ENCODE results near the gene MCM3AP. TPM values are rescaled to one million over a fixed set of nuclear protein-coding genes. Genes with fewer than 3 reads are reported as not detected.
A peak's percentile ranks its signal among the peaks of the same experiment; 100 is the strongest.

Gene MCM3AP
- total RNA-seq, 1 experiment from 2014 or later = 140 TPM

- ChIA-PET CTCF (no interaction called here), POLR2A (ENCODE audit: unreplicated experiment) (no interaction called here)
- no peaks in the 10 kb centered on the region for H3K36me3 ChIP-seq (ENCODE audit: low read depth, low read length)
- H4K20me1 ChIP-seq (ENCODE audit: low read length) = peaks cover 16% of the 10 kb centered on the region
- no peaks in the 10 kb centered on the region for H3K27me3 ChIP-seq (ENCODE audit: low read length)
- ATAC-seq = peak; percentile 25; the same call in 1 of the 2 replicates
- H3K9me3 ChIP-seq (ENCODE audit: low read length) = no peaks in the 10 kb centered on the region
- H3K4me1 ChIP-seq (ENCODE audit: insufficient read depth, low read length) = peaks cover 17% of the 10 kb centered on the region
- no peak overlapping the region for H3K4me2 ChIP-seq (ENCODE audit: low read length)
- DNase-seq = no peak
- BruUV-seq (replicated peaks) = no TSS peak
- intact Hi-C loops (cut with micrococcal nuclease) = no loop called here
- no peak overlapping the region for H2AFZ ChIP-seq (ENCODE audit: low read length)
- no peak overlapping the region for H3K9ac ChIP-seq (ENCODE audit: low read length)
- H3F3A ChIP-seq (ENCODE audit: low read length, unreplicated experiment) = no peaks in the 10 kb centered on the region
- TF ChIP-seq EZH2 (IDR thresholded peaks at IDR 0.05; ENCODE audit: low read length, unreplicated experiment) = no peak
- TF ChIP-seq CTCF (conservative IDR thresholded peaks at IDR 0.05; ENCODE audit: low read depth, low read length) = no peak
- TF ChIP-seq EZH2phosphoT487 (IDR thresholded peaks at IDR 0.05; ENCODE audit: borderline replicate concordance, low read length) = no peak
- no peak overlapping the region for H3K4me3 ChIP-seq (ENCODE audit: low read length)
- peaks cover 29% of the 10 kb centered on the region for H3K79me2 ChIP-seq (ENCODE audit: low read length)
- no peak overlapping the region for H3K27ac ChIP-seq (ENCODE audit: low read length)
- H3K9me2 ChIP-seq (replicated peaks; ENCODE audit: low read length) = no peaks in the 10 kb centered on the region
Observed at GRCh38 chr21:46317710-46318463, 32.5 kb upstream of the MCM3AP start.

DNA sequence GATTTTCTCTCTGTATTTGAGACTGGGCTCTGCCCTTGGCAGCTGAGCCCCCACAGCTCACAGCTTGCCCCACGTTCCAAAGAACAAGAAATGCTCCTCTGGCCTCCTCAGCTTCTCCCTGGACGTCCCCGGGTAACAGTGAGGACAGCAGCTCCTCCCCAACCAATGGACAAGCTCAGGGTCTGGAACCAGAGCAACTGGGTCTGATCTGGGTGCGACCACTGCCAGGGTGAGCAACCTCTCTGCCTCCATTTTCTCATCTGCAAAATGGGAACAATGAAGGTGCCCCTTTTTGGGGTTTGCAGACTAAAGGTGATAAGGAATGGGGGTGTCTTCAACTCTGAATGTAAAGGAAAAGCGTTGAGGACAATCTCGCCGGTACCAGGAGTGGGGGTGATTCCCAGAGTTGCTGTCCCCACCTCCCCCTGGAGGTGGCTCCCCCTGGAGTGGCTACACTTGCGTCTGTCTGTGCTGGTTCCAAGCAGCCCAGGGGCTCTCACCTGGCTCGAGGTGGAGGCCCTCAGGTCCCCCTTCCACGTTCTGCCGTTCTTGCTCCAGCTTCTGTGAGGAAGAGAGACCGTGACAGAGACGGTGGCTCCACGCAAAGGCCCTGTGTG is 31.4 kb upstream of the MCM3AP start:
- Histone ChIP-seq H3K4me3 (ENCODE audit: low read length) (no peak overlapping the region), H3K36me3 (ENCODE audit: low read depth, low read length) (no peaks in the 10 kb centered on the region), H3K9ac (ENCODE audit: low read length) (no peak overlapping the region), H3K27me3 (ENCODE audit: low read length) (no peaks in the 10 kb centered on the region), H3K4me1 (ENCODE audit: insufficient read depth, low read length) (peaks cover 12% of the 10 kb centered on the region), H4K20me1 (ENCODE audit: low read length) (peaks cover 10% of the 10 kb centered on the region), H3K4me2 (ENCODE audit: low read length) (no peak overlapping the region), H3F3A (ENCODE audit: low read length, unreplicated experiment) (no peaks in the 10 kb centered on the region), H3K79me2 (ENCODE audit: low read length) (peaks cover 18% of the 10 kb centered on the region), H3K9me3 (ENCODE audit: low read length) (no peaks in the 10 kb centered on the region), H3K9me2 (replicated peaks; ENCODE audit: low read length) (no peaks in the 10 kb centered on the region), H2AFZ (ENCODE audit: low read length) (no peak overlapping the region), H3K27ac (ENCODE audit: low read length) (no peak overlapping the region)
- TF ChIP-seq EZH2 (IDR thresholded peaks at IDR 0.05; ENCODE audit: low read length, unreplicated experiment) = no peak
- no peak for TF ChIP-seq EZH2phosphoT487 (IDR thresholded peaks at IDR 0.05; ENCODE audit: borderline replicate concordance, low read length)
- TF ChIP-seq CTCF (conservative IDR thresholded peaks at IDR 0.05; ENCODE audit: low read depth, low read length) = no peak
- no peak for ATAC-seq
- intact Hi-C loops (cut with micrococcal nuclease) = no loop called here
- no TSS peak for BruUV-seq (replicated peaks)
- POLR2A ChIA-PET (ENCODE audit: unreplicated experiment) = no interaction called here
- no peak for DNase-seq
- CTCF ChIA-PET = no interaction called here

DNA sequence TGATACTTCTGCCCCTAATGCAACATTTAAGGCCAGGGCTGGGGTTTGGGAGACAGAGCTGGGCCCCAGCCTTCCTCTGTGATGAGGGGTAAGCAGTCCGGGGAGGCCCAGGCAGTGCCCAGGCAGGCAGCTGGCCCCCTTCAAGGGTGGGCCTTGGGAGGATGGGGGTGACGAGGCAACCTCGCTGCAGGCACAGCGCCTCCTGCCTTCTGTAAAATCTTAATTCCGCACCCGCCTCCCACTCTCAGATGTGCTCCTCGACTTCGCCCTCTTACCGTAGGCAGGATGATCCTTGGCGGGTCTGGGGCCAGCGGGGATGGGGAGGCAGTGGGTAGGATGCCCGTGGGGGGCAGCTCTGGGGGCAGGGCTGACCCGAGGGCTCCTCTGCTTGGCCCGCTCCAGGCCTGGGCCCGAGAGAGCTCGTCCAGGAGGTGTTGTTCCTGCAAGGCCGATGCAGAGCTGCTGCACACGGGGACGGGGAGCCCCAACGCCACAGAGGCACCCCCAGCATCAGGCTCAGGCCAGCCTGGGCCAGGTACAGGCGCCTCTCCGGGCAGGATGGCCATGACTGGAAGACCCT is 29.1 kb upstream of the MCM3AP start:
- TF ChIP-seq EZH2phosphoT487 (IDR thresholded peaks at IDR 0.05; ENCODE audit: borderline replicate concordance, low read length) (no peak), CTCF (conservative IDR thresholded peaks at IDR 0.05; ENCODE audit: low read depth, low read length) (no peak), EZH2 (IDR thresholded peaks at IDR 0.05; ENCODE audit: low read length, unreplicated experiment) (no peak)
- Histone ChIP-seq H3K9me2 (replicated peaks; ENCODE audit: low read length) (no peaks in the 10 kb centered on the region), H3K4me2 (ENCODE audit: low read length) (no peak overlapping the region), H3F3A (ENCODE audit: low read length, unreplicated experiment) (no peaks in the 10 kb centered on the region), H4K20me1 (ENCODE audit: low read length) (no peaks in the 10 kb centered on the region), H3K36me3 (ENCODE audit: low read depth, low read length) (no peaks in the 10 kb centered on the region), H2AFZ (ENCODE audit: low read length) (no peak overlapping the region), H3K4me3 (ENCODE audit: low read length) (no peak overlapping the region), H3K9ac (ENCODE audit: low read length) (no peak overlapping the region), H3K9me3 (ENCODE audit: low read length) (no peaks in the 10 kb centered on the region), H3K4me1 (ENCODE audit: insufficient read depth, low read length) (no peaks in the 10 kb centered on the region), H3K27me3 (ENCODE audit: low read length) (no peaks in the 10 kb centered on the region), H3K79me2 (ENCODE audit: low read length) (no peaks in the 10 kb centered on the region), H3K27ac (ENCODE audit: low read length) (no peak overlapping the region)
- CTCF ChIA-PET = no interaction called here
- POLR2A ChIA-PET (ENCODE audit: unreplicated experiment) = no interaction called here
- no TSS peak for BruUV-seq (replicated peaks)
- DNase-seq = no peak
- no peak for ATAC-seq
- intact Hi-C loops (cut with micrococcal nuclease) = no loop called here
